ENCODE data around the gene AKAP9.
"Not testable (repeated sequence)": the region's sequence is repeated elsewhere in the genome, so short reads cannot be mapped to it uniquely, and the experiment has no call there.

AKAP9 gene

DNA sequence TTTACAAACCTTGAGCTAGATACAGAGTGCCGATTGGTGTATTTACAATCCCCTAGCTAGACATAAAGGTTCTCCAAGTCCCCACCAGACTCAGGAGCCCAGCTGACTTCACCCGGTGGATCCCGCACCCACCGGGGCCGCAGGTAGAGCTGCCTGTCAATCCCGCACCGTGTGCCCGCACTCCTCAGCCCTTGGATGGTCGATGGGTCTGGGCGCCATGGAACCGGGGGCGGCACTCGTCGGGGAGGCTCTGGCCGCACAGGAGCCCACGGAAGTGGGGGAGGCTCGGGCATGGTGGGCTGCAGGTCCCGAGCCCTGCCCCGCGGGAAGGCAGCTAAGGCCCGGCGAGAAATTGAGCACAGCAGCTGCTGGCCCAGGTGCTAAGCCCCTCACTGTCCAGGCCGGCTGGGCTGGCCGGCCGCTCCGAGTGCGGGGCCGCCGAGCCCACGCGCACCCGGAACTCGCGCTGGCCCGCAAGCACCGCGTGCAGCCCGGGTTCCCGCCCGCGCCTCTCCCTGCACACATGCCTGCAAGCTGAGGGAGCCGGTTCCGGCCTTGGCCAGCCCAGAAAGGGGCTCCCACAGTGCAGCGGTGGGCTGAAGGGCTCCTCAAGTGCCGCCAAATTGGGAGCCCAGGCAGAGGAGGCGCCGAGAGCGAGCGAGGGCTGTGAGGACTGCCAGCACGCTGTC lies 202.7 kb downstream of the AKAP9 start:
- H3K4me1 ChIP-seq; H3K27me3 ChIP-seq (ENCODE audit: low read depth); DNase-seq (ENCODE audit: low spot score in 2 of 2); H3K36me3 ChIP-seq (replicated peaks); in situ Hi-C loops (cut with MboI; ENCODE audit: low sequenced_read_pairs); H3K9me3 ChIP-seq; H3K4me3 ChIP-seq: not testable (repeated sequence)

DNA sequence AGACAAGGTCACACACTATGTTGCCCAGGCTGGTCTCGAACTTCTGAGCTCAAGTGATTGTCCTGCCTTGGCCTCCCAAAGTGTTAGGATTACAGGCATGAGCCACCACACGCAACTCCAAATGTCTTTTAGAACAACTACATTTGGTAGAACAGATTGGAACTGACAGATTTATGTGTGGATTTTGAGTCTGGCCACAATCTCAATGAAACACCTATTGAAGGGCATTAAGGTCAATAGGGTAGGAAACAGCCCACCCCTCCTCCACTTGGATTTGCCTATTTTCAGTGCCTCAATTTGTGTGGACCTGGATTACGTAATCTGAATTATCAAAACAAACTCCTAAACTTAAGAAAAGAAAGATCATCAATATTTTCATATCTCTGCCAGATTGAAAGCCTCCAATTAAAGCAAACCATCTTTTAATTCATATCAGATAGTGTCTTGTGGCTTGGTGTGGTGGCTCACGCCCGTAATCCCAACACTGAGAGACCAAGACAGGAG lies 209.1 kb downstream of the AKAP9 start:
- DNase-seq (ENCODE audit: low spot score in 2 of 2): no peak
- in situ Hi-C loops (cut with MboI; ENCODE audit: low sequenced_read_pairs): no loop called here

DNA sequence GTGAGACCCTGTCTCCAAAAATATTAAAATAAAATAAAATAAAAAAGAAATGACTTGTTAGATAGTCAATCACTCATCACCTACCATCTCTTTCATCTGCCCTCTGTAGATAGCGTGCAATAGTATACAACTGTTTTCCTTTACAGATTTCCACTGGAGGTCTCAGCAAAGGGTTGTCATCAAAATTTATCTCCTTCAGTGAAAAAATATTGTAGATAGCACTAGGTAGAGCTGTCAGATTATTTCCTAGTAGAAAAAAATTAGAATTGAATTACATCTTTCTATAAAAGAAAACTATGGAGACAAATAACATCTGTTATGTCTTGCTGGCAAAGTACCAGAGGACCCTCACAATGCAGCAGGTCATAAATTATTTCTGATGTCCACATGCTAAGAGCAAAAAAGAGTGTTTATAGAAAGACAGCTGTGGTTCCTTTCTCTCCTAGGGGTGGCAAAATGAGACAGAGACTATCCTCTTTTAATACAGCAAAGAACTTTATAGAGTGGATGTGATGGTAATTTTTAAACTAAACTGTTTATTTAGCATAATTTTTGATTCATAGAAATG lies 209.9 kb downstream of the AKAP9 start:
- Histone ChIP-seq H3K9me3 (no peaks in the 10 kb centered on the region), H3K36me3 (replicated peaks) (no peaks in the 10 kb centered on the region), H3K4me1 (no peaks in the 10 kb centered on the region), H3K27me3 (ENCODE audit: low read depth) (no peaks in the 10 kb centered on the region), H3K4me3 (no peak overlapping the region)
- no peak for DNase-seq (ENCODE audit: low spot score in 2 of 2)
- in situ Hi-C loops (cut with MboI; ENCODE audit: low sequenced_read_pairs): no loop called here

More for the DNA sequence above, 209.1 kb downstream of the AKAP9 start:
- H3K4me3 ChIP-seq: no peak overlapping the region
- H3K27me3 ChIP-seq (ENCODE audit: low read depth): no peaks in the 10 kb centered on the region
- H3K9me3 ChIP-seq: no peaks in the 10 kb centered on the region
- H3K36me3 ChIP-seq (replicated peaks): no peaks in the 10 kb centered on the region
- H3K4me1 ChIP-seq: no peaks in the 10 kb centered on the region

DNA sequence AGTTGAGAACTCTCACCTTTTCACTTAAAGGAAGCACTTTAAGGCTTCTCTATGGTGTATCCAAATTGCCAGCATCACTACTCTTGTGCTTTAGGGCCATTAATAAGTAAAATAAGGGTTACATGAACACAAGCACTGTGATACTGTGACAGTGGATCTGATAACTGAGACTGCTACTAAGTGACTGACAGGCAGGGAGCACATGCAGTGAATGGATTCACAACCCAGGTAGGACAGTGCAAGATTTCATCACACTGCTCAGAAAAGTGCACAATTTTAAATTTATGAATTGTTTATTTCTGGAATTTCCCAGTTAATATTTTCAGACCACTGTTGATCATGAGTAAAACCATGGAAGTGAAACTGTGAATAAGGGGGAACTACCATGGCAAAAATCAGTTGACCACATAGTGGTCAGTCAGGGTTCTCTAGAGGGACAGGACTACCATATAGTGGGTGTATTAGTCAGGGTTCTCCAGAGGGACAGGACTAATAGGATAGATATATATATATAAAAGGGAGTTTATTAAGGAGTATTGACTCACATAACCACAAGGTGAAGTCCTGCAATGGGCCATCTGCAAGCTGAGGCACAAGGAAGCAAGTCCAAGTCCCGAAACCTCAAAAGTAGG lies 214.6 kb downstream of the AKAP9 start:
- Histone ChIP-seq H3K4me1 (no peaks in the 10 kb centered on the region), H3K27me3 (ENCODE audit: low read depth) (no peaks in the 10 kb centered on the region), H3K4me3 (no peak overlapping the region), H3K36me3 (replicated peaks) (no peaks in the 10 kb centered on the region), H3K9me3 (no peaks in the 10 kb centered on the region)
- no peak for DNase-seq (ENCODE audit: low spot score in 2 of 2)
- in situ Hi-C loops (cut with MboI; ENCODE audit: low sequenced_read_pairs): no loop called here

DNA sequence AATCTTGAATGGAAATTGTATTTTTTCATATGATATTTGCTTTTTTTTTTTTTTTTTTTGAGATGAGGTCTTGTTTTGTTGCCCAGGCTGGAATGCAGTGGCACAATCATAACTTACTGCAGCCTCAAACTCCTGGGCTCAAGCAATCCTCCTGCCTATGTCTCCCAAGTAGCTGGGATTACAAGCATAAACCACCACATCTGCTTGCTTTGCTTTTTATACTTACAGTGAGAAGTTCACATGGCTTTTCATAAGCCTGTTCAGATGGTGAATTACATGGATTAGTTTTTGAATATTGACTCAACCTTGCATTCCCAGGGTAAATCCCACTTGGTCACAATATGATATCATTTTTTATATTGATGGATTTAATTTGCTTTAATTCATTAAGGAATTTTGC lies 216.3 kb downstream of the AKAP9 start:
- H3K4me3 ChIP-seq: no peak overlapping the region
- DNase-seq (ENCODE audit: low spot score in 2 of 2): no peak
- no peaks in the 10 kb centered on the region for H3K9me3 ChIP-seq
- H3K36me3 ChIP-seq (replicated peaks): no peaks in the 10 kb centered on the region
- H3K4me1 ChIP-seq: no peaks in the 10 kb centered on the region
- in situ Hi-C loops (cut with MboI; ENCODE audit: low sequenced_read_pairs): no loop called here
- peaks cover 7% of the 10 kb centered on the region; the same call in 1 of the 2 replicates for H3K27me3 ChIP-seq (ENCODE audit: low read depth)

DNA sequence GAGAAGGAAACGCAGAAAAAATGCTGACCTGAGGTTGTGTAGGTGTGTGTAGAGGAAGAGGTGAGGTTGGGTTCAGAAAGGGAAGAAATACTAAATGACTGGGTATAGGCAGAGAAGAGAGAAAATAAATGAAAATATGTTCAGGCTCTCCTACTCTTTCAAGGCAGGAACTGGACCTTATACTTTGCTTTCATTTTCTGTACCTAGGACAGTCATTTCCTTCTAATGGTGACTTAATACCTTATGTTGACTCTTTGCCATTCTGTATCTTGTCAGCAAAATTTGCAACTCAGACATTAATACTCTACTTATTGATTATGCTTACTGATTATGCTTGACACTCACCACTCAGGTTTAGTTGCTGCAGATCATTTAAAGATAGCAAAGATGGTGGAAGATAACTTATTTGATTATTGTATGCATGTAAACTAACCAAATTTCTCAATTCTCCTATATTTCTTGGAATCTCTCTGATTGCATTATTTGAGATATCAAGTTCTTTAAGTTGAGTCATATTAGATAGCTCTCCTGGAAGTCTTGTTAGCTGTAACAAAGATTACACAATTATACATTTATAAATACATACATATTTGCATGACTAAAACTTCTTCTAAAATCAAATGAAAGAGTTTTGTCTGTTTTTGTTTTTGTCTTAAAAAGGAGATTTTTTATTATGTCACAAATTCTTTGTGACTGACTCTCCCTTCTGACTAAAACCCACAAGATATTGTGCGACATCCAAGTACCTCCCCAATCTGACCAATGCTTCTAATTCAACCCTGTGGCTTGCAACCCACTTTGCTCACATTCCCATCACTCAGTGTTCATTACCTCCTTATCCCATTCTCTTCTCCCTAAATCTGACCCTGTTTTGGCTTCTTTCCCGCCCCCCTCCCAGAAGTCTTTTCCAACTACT lies 218.3 kb downstream of the AKAP9 start:
- Histone ChIP-seq H3K27me3 (ENCODE audit: low read depth) (peaks cover 17% of the 10 kb centered on the region; the same call in 1 of the 2 replicates), H3K4me3 (no peak overlapping the region), H3K9me3 (no peaks in the 10 kb centered on the region), H3K4me1 (no peaks in the 10 kb centered on the region), H3K36me3 (replicated peaks) (no peaks in the 10 kb centered on the region)
- DNase-seq (ENCODE audit: low spot score in 2 of 2): no peak
- in situ Hi-C loops (cut with MboI; ENCODE audit: low sequenced_read_pairs): no loop called here
